ENCODE data around the gene SMG7.

The SMG7 gene

GRCh38 chr1:183487674-183488442 is 15.6 kb downstream of the SMG7 start:
- no peak for TF ChIP-seq MAX (IDR thresholded peaks at IDR 0.05; ENCODE audit: low read depth, low read length)
- no peak for TF ChIP-seq MYC (IDR thresholded peaks at IDR 0.05; ENCODE audit: low read depth, low read length)
- TF ChIP-seq CTCF (IDR thresholded peaks at IDR 0.05; ENCODE audit: low read depth, low read length), result no peak
- TF ChIP-seq POLR2A (IDR thresholded peaks at IDR 0.05; ENCODE audit: extremely low read depth, insufficient read length), result no peak
- H3K4me3 ChIP-seq (ENCODE audit: low read depth, low read length), result no peak overlapping the region
- DNase-seq (ENCODE audit: low read depth), result no peak

- TF ChIP-seq CTCF (IDR thresholded peaks at IDR 0.05; ENCODE audit: low read depth, low read length) (no peak), POLR2A (IDR thresholded peaks at IDR 0.05; ENCODE audit: extremely low read depth, insufficient read length) (no peak), MAX (IDR thresholded peaks at IDR 0.05; ENCODE audit: low read depth, low read length) (no peak), MYC (IDR thresholded peaks at IDR 0.05; ENCODE audit: low read depth, low read length) (no peak)
- DNase-seq (ENCODE audit: low read depth), result no peak
- no peak overlapping the region for H3K4me3 ChIP-seq (ENCODE audit: low read depth, low read length)
Observed at GRCh38 chr1:183490932-183491331, 18.6 kb downstream of the SMG7 start.

- no peak overlapping the region for H3K4me3 ChIP-seq (ENCODE audit: low read depth, low read length)
- DNase-seq (ENCODE audit: low read depth), result no peak
Observed at GRCh38 chr1:183493540-183494245, 21.4 kb downstream of the SMG7 start.

GRCh38 chr1:183495420-183495819 is 23.1 kb downstream of the SMG7 start:
- H3K4me3 ChIP-seq (ENCODE audit: low read depth, low read length), result no peak overlapping the region
- DNase-seq (ENCODE audit: low read depth), result no peak
- no peak for TF ChIP-seq MAX (IDR thresholded peaks at IDR 0.05; ENCODE audit: low read depth, low read length)
- TF ChIP-seq POLR2A (IDR thresholded peaks at IDR 0.05; ENCODE audit: extremely low read depth, insufficient read length), result no peak
- no peak for TF ChIP-seq CTCF (IDR thresholded peaks at IDR 0.05; ENCODE audit: low read depth, low read length)
- TF ChIP-seq MYC (IDR thresholded peaks at IDR 0.05; ENCODE audit: low read depth, low read length), result no peak

More at GRCh38 chr1:183493540-183494245, 21.4 kb downstream of the SMG7 start:
- TF ChIP-seq POLR2A (IDR thresholded peaks at IDR 0.05; ENCODE audit: extremely low read depth, insufficient read length) (no peak), MYC (IDR thresholded peaks at IDR 0.05; ENCODE audit: low read depth, low read length) (no peak), MAX (IDR thresholded peaks at IDR 0.05; ENCODE audit: low read depth, low read length) (no peak), CTCF (IDR thresholded peaks at IDR 0.05; ENCODE audit: low read depth, low read length) (no peak)

GRCh38 chr1:183497218-183497617 is 24.9 kb downstream of the SMG7 start:
- no peak overlapping the region for H3K4me3 ChIP-seq (ENCODE audit: low read depth, low read length)
- no peak for DNase-seq (ENCODE audit: low read depth)
- TF ChIP-seq CTCF (IDR thresholded peaks at IDR 0.05; ENCODE audit: low read depth, low read length) (no peak), MAX (IDR thresholded peaks at IDR 0.05; ENCODE audit: low read depth, low read length) (no peak), MYC (IDR thresholded peaks at IDR 0.05; ENCODE audit: low read depth, low read length) (no peak), POLR2A (IDR thresholded peaks at IDR 0.05; ENCODE audit: extremely low read depth, insufficient read length) (no peak)

Measured in NB4 (cell line).